ENCODE data around the gene ABLIM2. TPM values are rescaled to one million over a fixed set of nuclear protein-coding genes. Genes with fewer than 3 reads are reported as not detected.

ABLIM2 gene
- total and polyA plus RNA-seq, 2 of the 13 experiments (the other 11 are each of a cell fraction or from before 2014, with no cell fraction given), result 0.20 to 0.37 TPM

- TF ChIP-seq ZNF740 (CRISPR knock-in tag; IDR thresholded peaks at IDR 0.05), result no peak
- TF ChIP-seq SMARCE1 (IDR thresholded peaks at IDR 0.05; ENCODE audit: borderline replicate concordance), result no peak
- no peak for TF ChIP-seq DR1 (CRISPR knock-in tag; IDR thresholded peaks at IDR 0.05)
- no peak for TF ChIP-seq TERF1 (CRISPR knock-in tag; IDR thresholded peaks at IDR 0.05)
- no peak for TF ChIP-seq HMGXB3 (CRISPR knock-in tag; IDR thresholded peaks at IDR 0.05; ENCODE audit: borderline replicate concordance)
- TF ChIP-seq ZNF790 (CRISPR knock-in tag; IDR thresholded peaks at IDR 0.05; ENCODE audit: borderline replicate concordance), result no peak
- TF ChIP-seq MXD1 (CRISPR knock-in tag; IDR thresholded peaks at IDR 0.05), result no peak
- TF ChIP-seq DRAP1 (CRISPR knock-in tag; IDR thresholded peaks at IDR 0.05), result no peak
- no peak for TF ChIP-seq ZNF891 (CRISPR knock-in tag; IDR thresholded peaks at IDR 0.05)
- TF ChIP-seq HDAC2 (CRISPR knock-in tag; IDR thresholded peaks at IDR 0.05), result no peak
- no peak for TF ChIP-seq NR1H2 (CRISPR knock-in tag; IDR thresholded peaks at IDR 0.05; ENCODE audit: borderline replicate concordance, low read depth)
Observed at GRCh38 chr4:8131826-8132225, 26.8 kb downstream of the ABLIM2 start (continued).

Data from HepG2 (cell line).